ENCODE results near the gene RBM10. TPM values are rescaled to one million over a fixed set of nuclear protein-coding genes. Genes with fewer than 3 reads are reported as not detected.

Gene RBM10
- total and polyA plus RNA-seq, 2 donors (not counting 1 experiment from before 2014, with no cell fraction given): 48.7 to 51.6 TPM

- Histone ChIP-seq H3K4me1 (ENCODE audit: control insufficient read depth in 2 of 2, insufficient read depth in 2 of 2, low read length in 2 of 2) (peaks cover 0 to 8% of the 10 kb centered on the region in 2 donors), H2AFZ (ENCODE audit: insufficient read depth, low read depth, low read length, poor library complexity, severe bottlenecking) (peak within 1 kb of the TSS; percentile 63), H4K20me1 (ENCODE audit: control insufficient read depth, insufficient read depth, low read length, poor library complexity, severe bottlenecking) (no peaks in the 10 kb centered on the region), H3K9me3 (ENCODE audit: control extremely low read depth in 1 of 3, control insufficient read depth in 2 of 3, insufficient read depth in 1 of 3, low read length in 2 of 3) (no peaks in the 10 kb centered on the region), H3K4me2 (replicated peaks; ENCODE audit: low read depth, low read length, poor library complexity, severe bottlenecking) (peak within 1 kb of the TSS; percentile 76), H3K9ac (ENCODE audit: low read length) (peak within 1 kb of the TSS; percentile 93), H3K27ac (ENCODE audit: low read length in 2 of 2) (peak within 1 kb of the TSS; percentile 96 to 99), H3K36me3 (replicated peaks in 1 of 2; ENCODE audit: control extremely low read depth in 1 of 2, control insufficient read depth in 1 of 2, extremely low read depth in 1 of 2, insufficient read depth in 2 of 2, low read length in 1 of 2) (no peaks in the 10 kb centered on the region), H3K4me3 (ENCODE audit: control extremely low read depth in 1 of 5, extremely low read depth in 1 of 5, insufficient read depth in 1 of 5, low read depth in 2 of 5, low read length in 4 of 5) (peak within 1 kb of the TSS; percentile 67 to 82 (median 75)), H3K79me2 (ENCODE audit: control insufficient read depth, insufficient read depth, low read length) (peaks cover 22% of the 10 kb centered on the region), H3K27me3 (replicated peaks in 1 of 4; ENCODE audit: control extremely low read depth in 1 of 4, control insufficient read depth in 3 of 4, insufficient read depth in 4 of 4, low read length in 3 of 4) (no peaks in the 10 kb centered on the region)
- CTCF ChIA-PET: interaction anchor here (0.6 to 1.4 kb wide), 3 partner anchors 17 to 291 kb away, joined by 3 to 6 read pairs (median 4); no protein-coding TSS in a partner anchor
- Mint-ChIP-seq H3K27ac (peak within 1 kb of the TSS; percentile 99), H3K4me3 (peak within 1 kb of the TSS; percentile 94), H3K4me1 (peaks cover 21% of the 10 kb centered on the region), H3K27me3 (no peaks in the 10 kb centered on the region), H3K9me3 (ENCODE audit: insufficient read depth) (no peaks in the 10 kb centered on the region)
- TF ChIP-seq, protein P1, sequence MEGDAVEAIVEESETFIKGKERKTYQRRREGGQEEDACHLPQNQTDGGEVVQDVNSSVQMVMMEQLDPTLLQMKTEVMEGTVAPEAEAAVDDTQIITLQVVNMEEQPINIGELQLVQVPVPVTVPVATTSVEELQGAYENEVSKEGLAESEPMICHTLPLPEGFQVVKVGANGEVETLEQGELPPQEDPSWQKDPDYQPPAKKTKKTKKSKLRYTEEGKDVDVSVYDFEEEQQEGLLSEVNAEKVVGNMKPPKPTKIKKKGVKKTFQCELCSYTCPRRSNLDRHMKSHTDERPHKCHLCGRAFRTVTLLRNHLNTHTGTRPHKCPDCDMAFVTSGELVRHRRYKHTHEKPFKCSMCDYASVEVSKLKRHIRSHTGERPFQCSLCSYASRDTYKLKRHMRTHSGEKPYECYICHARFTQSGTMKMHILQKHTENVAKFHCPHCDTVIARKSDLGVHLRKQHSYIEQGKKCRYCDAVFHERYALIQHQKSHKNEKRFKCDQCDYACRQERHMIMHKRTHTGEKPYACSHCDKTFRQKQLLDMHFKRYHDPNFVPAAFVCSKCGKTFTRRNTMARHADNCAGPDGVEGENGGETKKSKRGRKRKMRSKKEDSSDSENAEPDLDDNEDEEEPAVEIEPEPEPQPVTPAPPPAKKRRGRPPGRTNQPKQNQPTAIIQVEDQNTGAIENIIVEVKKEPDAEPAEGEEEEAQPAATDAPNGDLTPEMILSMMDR (IDR thresholded peaks at IDR 0.05): no peak
- no peak for TF ChIP-seq EZH2 (IDR thresholded peaks at IDR 0.05; ENCODE audit: borderline replicate concordance, insufficient read depth, low read depth, low read length, poor library complexity, severe bottlenecking)
- ATAC-seq (ENCODE audit: low read depth) (peak; percentile 28), DNase-seq (peak; percentile 79)
- intact Hi-C loops (cut with micrococcal nuclease): loop anchor here (1.0 to 5.0 kb wide), 8 partner anchors 15 to 424 kb away; partner anchors contain the start of genes ARAF, CDK16, RBM10 and UBA1
- WGBS (ENCODE audit: insufficient coverage): under 1% methylated on average over 28 of the region's 46 CpGs
- POLR2A ChIA-PET: interaction anchor here (0.6 to 1.8 kb wide), 9 partner anchors 15 to 1569 kb away, joined by 3 to 16 read pairs (median 5); partner anchors contain the start of genes CDK16, HDAC6, NDUFB11 and RBM10
These were observed 87.8 kb downstream of the RBM10 start, which contains the start of gene USP11 for GRCh38 chrX:47232803-47233332. TSS of gene USP11 (plus strand) at chrX:47233009. CDS start at chrX:47233044, 35 bp downstream.
